Trophoblast cell (in vitro differentiated cells and primary cell): ENCODE measurements around the gene MUL1.

Source experiments
- DNase-seq, 2 donors: peaks; one replicate each; pipeline ENCODE4 v3.0.0-alpha.2; 2016
- H2AFZ ChIP-seq: 2 replicates; pipeline ENCODE4 v1.6.1; 2013; ENCODE audit warnings: low read length, moderate library complexity, mild to moderate bottlenecking; ENCODE audit not compliant: insufficient read depth, poor library complexity
- H2AK5ac ChIP-seq: 2 replicates; pipeline ENCODE4 v1.6.1; 2013; ENCODE audit warnings: mild to moderate bottlenecking, low read length
- H2BK120ac ChIP-seq: 2 replicates; pipeline ENCODE4 v1.6.1; 2013; ENCODE audit warnings: low read length, mild to moderate bottlenecking, moderate library complexity; ENCODE audit not compliant: insufficient read depth, poor library complexity
- H2BK12ac ChIP-seq: 2 replicates; pipeline ENCODE4 v1.6.1; 2013; ENCODE audit warnings: mild to moderate bottlenecking, low read length, moderate library complexity
- H2BK5ac ChIP-seq: 2 replicates; pipeline ENCODE4 v1.6.1; 2013; ENCODE audit warnings: low read length, low read depth, moderate library complexity, mild to moderate bottlenecking; ENCODE audit not compliant: poor library complexity
- H3K14ac ChIP-seq: 2 replicates; pipeline ENCODE4 v1.6.1; 2013; ENCODE audit warnings: mild to moderate bottlenecking, low read length
- H3K18ac ChIP-seq: 2 replicates; pipeline ENCODE4 v1.6.1; 2013; ENCODE audit warnings: mild to moderate bottlenecking, low read length
- H3K23ac ChIP-seq: 2 replicates; pipeline ENCODE4 v1.6.1; 2013; ENCODE audit warnings: low read length
- H3K27ac ChIP-seq: 2 replicates; pipeline ENCODE4 v1.5.1; 2013; ENCODE audit warnings: low read depth, mild to moderate bottlenecking, inconsistent platforms, low read length, moderate library complexity
- H3K27me3 ChIP-seq: 2 replicates; pipeline ENCODE4 v1.6.1; 2013; ENCODE audit warnings: inconsistent platforms, mild to moderate bottlenecking, low read length, moderate library complexity; ENCODE audit not compliant: insufficient read depth
- H3K36me3 ChIP-seq, 2 experiments: 1 replicate in 1 of 2; 2 replicates in 1 of 2; pipeline ENCODE4 v1.6.1; 2013; ENCODE audit warnings: low read length in 2 of 2, mild to moderate bottlenecking in 2 of 2, moderate library complexity in 1 of 2; ENCODE audit not compliant: insufficient read depth in 2 of 2, control insufficient read depth in 1 of 2
- H3K4ac ChIP-seq: 2 replicates; pipeline ENCODE4 v1.6.1; 2013; ENCODE audit warnings: low read depth, mild to moderate bottlenecking, low read length, moderate library complexity
- H3K4me1 ChIP-seq, 2 experiments: 1 replicate in 1 of 2; 2 replicates in 1 of 2; pipeline ENCODE4 v1.6.1; 2013; ENCODE audit warnings: low read length in 2 of 2, mild to moderate bottlenecking in 2 of 2, moderate library complexity in 1 of 2; ENCODE audit not compliant: insufficient read depth in 2 of 2, control insufficient read depth in 1 of 2
- H3K4me2 ChIP-seq: 2 replicates; pipeline ENCODE4 v1.6.1; 2013; ENCODE audit warnings: inconsistent platforms, mild to moderate bottlenecking, low read length, moderate library complexity
- H3K4me3 ChIP-seq: 2 replicates; pipeline ENCODE4 v1.5.1; 2013; ENCODE audit warnings: mild to moderate bottlenecking, low read depth, low read length, inconsistent platforms
- H3K79me1 ChIP-seq: one replicate; pipeline ENCODE4 v1.6.1; 2013; ENCODE audit warnings: low read length
- H3K79me2 ChIP-seq: 2 replicates; pipeline ENCODE4 v1.6.1; 2013; ENCODE audit warnings: low read length, mild to moderate bottlenecking; ENCODE audit not compliant: control insufficient read depth, insufficient read depth, poor library complexity
- H3K9ac ChIP-seq: 2 replicates; pipeline ENCODE4 v1.6.1; 2013; ENCODE audit warnings: mild to moderate bottlenecking, low read length
- H3K9me3 ChIP-seq: 2 replicates; pipeline ENCODE4 v1.6.1; 2013; ENCODE audit warnings: low read depth, mild to moderate bottlenecking, control low read depth, inconsistent platforms, low read length; ENCODE audit not compliant: insufficient read depth
- H4K12ac ChIP-seq: 2 replicates; pipeline ENCODE4 v1.6.1; 2013; ENCODE audit warnings: low read depth, mild to moderate bottlenecking, low read length, moderate library complexity
- H4K8ac ChIP-seq: 2 replicates; pipeline ENCODE4 v1.6.1; 2013; ENCODE audit warnings: low read depth, mild to moderate bottlenecking, low read length, moderate library complexity
- H4K91ac ChIP-seq: one replicate; pipeline ENCODE4 v1.6.1; 2013; ENCODE audit warnings: low read depth, mild to moderate bottlenecking, low read length, moderate library complexity
- WGBS: extraction: QIAGEN DNeasy Blood & Tissue Kit; methylation state at CpG from one replicate; pipeline ENCODE4 v1.1.7; 2013; ENCODE audit warnings: missing lambda C conversion rate; ENCODE audit not compliant: insufficient read length, insufficient coverage; ENCODE audit errors: extremely low coverage; 5-methylcytosine and 5-hydroxymethylcytosine counted together

The MUL1 gene

DNA sequence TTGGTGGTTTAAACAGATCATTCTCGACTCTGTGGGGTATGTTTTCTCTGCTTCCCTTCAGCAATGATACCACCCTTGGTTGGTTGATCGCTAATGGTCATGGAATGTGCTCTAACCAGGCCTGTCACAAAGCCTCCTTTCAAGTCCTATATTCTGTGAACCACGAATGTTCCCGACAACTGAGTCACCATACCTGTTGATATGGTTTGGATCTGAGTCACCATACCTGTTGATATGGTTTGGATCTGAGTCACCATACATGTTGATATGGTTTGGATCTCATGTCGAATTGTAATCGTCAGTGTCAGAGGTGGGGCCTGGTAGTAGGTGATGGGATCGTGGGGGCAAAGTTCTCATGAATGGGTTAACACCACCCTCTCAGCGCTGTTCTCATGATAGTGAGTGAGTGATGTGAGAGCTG is 11.7 kb downstream of the MUL1 start:
- H3K27ac ChIP-seq: no peak overlapping the region
- no peak overlapping the region for H3K23ac ChIP-seq
- H3K4me1 ChIP-seq: peaks cover 13 to 20% of the 10 kb centered on the region in 2 experiments
- H3K9ac ChIP-seq: no peak overlapping the region
- H2AK5ac ChIP-seq: no peak overlapping the region
- no peak overlapping the region for H3K14ac ChIP-seq
- H3K27me3 ChIP-seq: no peaks in the 10 kb centered on the region
- H4K12ac ChIP-seq: no peak overlapping the region
- H2AFZ ChIP-seq: no peak overlapping the region
- peak; percentile 90 to 96 for DNase-seq
- no CpG with 5 or more reads among the region's 8 CpGs for WGBS
- no peak overlapping the region for H3K4me3 ChIP-seq
- no peak overlapping the region for H3K4me2 ChIP-seq
- H4K91ac ChIP-seq: no peak overlapping the region
- no peak overlapping the region for H2BK12ac ChIP-seq
- no peak overlapping the region for H3K18ac ChIP-seq
- H2BK5ac ChIP-seq: no peak overlapping the region
- H3K4ac ChIP-seq: no peak overlapping the region
- H4K8ac ChIP-seq: no peak overlapping the region
- no peaks in the 10 kb centered on the region for H3K9me3 ChIP-seq
- H3K79me1 ChIP-seq: no peaks in the 10 kb centered on the region
- no peaks in the 10 kb centered on the region for H3K79me2 ChIP-seq
- no peak overlapping the region for H2BK120ac ChIP-seq
- H3K36me3 ChIP-seq: peaks cover 29 to 30% of the 10 kb centered on the region in 2 experiments

DNA sequence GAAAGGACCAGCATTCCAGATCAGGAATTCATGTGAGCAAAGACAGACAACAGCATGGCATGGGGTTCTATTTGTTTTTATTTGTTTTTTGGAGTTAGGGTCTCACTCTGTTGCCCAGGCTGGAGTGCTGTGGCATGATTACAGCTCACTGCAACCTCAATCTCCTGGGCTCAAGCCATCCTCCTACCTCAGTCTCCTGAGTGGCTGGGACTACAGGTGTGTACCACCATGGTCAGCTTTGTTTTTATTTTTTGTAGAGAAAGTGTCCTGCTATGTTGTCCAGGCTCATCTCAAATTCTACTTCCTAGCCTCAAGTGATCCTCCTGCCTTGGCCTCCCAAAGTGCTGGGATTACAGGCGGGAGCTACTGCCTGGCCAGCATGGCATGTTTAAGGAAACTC is 12.3 kb downstream of the MUL1 start:
- DNase-seq: no peak
- H3K79me2 ChIP-seq: no peaks in the 10 kb centered on the region
- no peak overlapping the region for H4K91ac ChIP-seq
- H3K36me3 ChIP-seq: peaks cover 23 to 24% of the 10 kb centered on the region in 2 experiments
- H3K9me3 ChIP-seq: no peaks in the 10 kb centered on the region
- H4K12ac ChIP-seq: no peak overlapping the region
- no peak overlapping the region for H3K9ac ChIP-seq
- H2AK5ac ChIP-seq: no peak overlapping the region
- H3K18ac ChIP-seq: no peak overlapping the region
- H3K4ac ChIP-seq: no peak overlapping the region
- no peak overlapping the region for H2AFZ ChIP-seq
- WGBS: no CpG with 5 or more reads among the region's 1 CpG
- H3K4me1 ChIP-seq: peaks cover 13 to 20% of the 10 kb centered on the region in 2 experiments
- H3K27ac ChIP-seq: no peak overlapping the region
- no peak overlapping the region for H2BK12ac ChIP-seq
- no peak overlapping the region for H2BK5ac ChIP-seq
- H3K14ac ChIP-seq: no peak overlapping the region
- no peak overlapping the region for H3K4me2 ChIP-seq
- no peaks in the 10 kb centered on the region for H3K79me1 ChIP-seq
- no peak overlapping the region for H4K8ac ChIP-seq
- H3K23ac ChIP-seq: no peak overlapping the region
- H3K27me3 ChIP-seq: no peaks in the 10 kb centered on the region
- no peak overlapping the region for H3K4me3 ChIP-seq
- no peak overlapping the region for H2BK120ac ChIP-seq

- no peak overlapping the region for H2AFZ ChIP-seq
Observed at GRCh38 chr1:20494609-20495311, 13.2 kb downstream of the MUL1 start.

DNA sequence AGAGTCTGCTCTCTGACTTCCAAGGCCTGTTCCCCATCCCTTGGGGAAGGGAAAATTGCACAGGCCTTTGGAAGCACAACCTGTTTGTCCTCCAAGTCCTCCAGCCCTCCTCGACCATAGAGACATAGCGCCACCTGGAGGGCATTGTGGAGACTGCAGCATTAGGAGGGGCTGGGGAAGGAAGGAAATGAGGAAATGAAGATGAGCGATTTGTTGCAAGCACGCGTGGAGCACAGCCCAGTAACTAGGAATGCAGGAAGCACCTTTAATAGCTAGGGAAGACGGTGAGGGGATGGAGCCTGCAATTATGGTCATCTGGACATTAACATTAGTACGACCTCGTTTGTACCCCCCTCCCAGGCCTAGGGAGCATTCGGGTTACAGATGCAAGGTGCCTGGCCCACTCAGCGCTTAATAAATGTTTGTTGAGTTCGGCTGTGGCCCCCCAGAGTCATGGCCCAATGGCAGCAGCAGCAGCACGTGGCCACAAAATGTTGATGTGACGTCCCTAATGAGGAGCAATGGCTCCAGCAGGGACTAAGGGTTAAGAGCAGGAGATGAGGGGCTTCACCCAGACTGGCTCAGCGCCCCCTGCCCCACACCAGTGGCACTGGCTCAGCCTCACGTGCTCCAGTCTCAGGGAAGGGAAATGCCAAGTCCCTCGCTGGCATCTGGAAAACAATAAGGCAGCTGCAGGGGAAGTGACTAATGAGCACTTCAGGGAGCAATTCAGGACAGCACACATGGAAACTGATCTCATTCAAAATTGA is 13.9 kb downstream of the MUL1 start:
- H3K9ac ChIP-seq: no peak overlapping the region
- peaks cover 13 to 20% of the 10 kb centered on the region in 2 experiments for H3K4me1 ChIP-seq
- H3K14ac ChIP-seq: no peak overlapping the region
- H4K8ac ChIP-seq: no peak overlapping the region
- peaks cover 7 to 8% of the 10 kb centered on the region in 2 experiments for H3K36me3 ChIP-seq
- H2AFZ ChIP-seq: no peak overlapping the region
- DNase-seq: peak; percentile 75 to 94
- no peak overlapping the region for H2BK12ac ChIP-seq
- H3K79me1 ChIP-seq: no peaks in the 10 kb centered on the region
- H3K23ac ChIP-seq: no peak overlapping the region
- no peaks in the 10 kb centered on the region for H3K27me3 ChIP-seq
- no peak overlapping the region for H4K91ac ChIP-seq
- WGBS: no CpG with 5 or more reads among the region's 16 CpGs
- H2AK5ac ChIP-seq: no peak overlapping the region
- H3K27ac ChIP-seq: no peak overlapping the region
- no peak overlapping the region for H3K4ac ChIP-seq
- H3K4me2 ChIP-seq: peak overlapping the region; percentile 13
- H4K12ac ChIP-seq: no peak overlapping the region
- H3K18ac ChIP-seq: no peak overlapping the region
- no peaks in the 10 kb centered on the region for H3K79me2 ChIP-seq
- H2BK120ac ChIP-seq: no peak overlapping the region
- H3K9me3 ChIP-seq: no peaks in the 10 kb centered on the region
- no peak overlapping the region for H2BK5ac ChIP-seq
- no peak overlapping the region for H3K4me3 ChIP-seq

More at GRCh38 chr1:20494609-20495311, 13.2 kb downstream of the MUL1 start:
- WGBS: no CpG with 5 or more reads among the region's 5 CpGs
- Histone ChIP-seq H3K9me3 (no peaks in the 10 kb centered on the region), H2BK12ac (no peak overlapping the region), H3K27me3 (no peaks in the 10 kb centered on the region), H3K14ac (no peak overlapping the region), H4K8ac (no peak overlapping the region), H2AK5ac (no peak overlapping the region), H3K79me2 (no peaks in the 10 kb centered on the region), H3K9ac (no peak overlapping the region), H4K91ac (no peak overlapping the region), H3K4me2 (no peak overlapping the region), H2BK120ac (no peak overlapping the region), H3K4me1 (peaks cover 13 to 20% of the 10 kb centered on the region in 2 experiments), H3K23ac (no peak overlapping the region), H3K79me1 (no peaks in the 10 kb centered on the region), H3K36me3 (peaks cover 14 to 15% of the 10 kb centered on the region in 2 experiments), H4K12ac (no peak overlapping the region), H3K27ac (no peak overlapping the region), H3K4ac (no peak overlapping the region), H3K4me3 (no peak overlapping the region), H3K18ac (no peak overlapping the region), H2BK5ac (no peak overlapping the region)
- DNase-seq: peak; percentile 63 to 78
